GM11168 (cell line): ENCODE results near the gene BACH2.

Experiments
- in situ Hi-C: fragments of 300-500 bp; cut with MboI; formaldehyde crosslinking; loops from one replicate; pipeline ENCODE4 v1.12.0; 2022; ENCODE audit warnings: low sequenced_read_pairs; ENCODE audit not compliant: unreplicated experiment

Gene BACH2

GRCh38 chr6:90109141-90109540 is 187.5 kb downstream of the BACH2 start:
- in situ Hi-C loops: no loop called here

- in situ Hi-C loops: no loop called here
Measured at GRCh38 chr6:90107771-90108282, 188.8 kb downstream of the BACH2 start.

GRCh38 chr6:90107371-90107770 is 189.3 kb downstream of the BACH2 start:
- in situ Hi-C loops: no loop called here

GRCh38 chr6:90106449-90106848 is 190.2 kb downstream of the BACH2 start:
- in situ Hi-C loops: no loop called here

- in situ Hi-C loops: no loop called here
Measured at GRCh38 chr6:90105506-90106170, 191.0 kb downstream of the BACH2 start.

- in situ Hi-C loops: no loop called here
Measured at GRCh38 chr6:90103056-90103800, 193.4 kb downstream of the BACH2 start.

- in situ Hi-C loops: no loop called here
Measured at GRCh38 chr6:90101403-90101802, 195.2 kb downstream of the BACH2 start.

- in situ Hi-C loops: no loop called here
Measured at GRCh38 chr6:90100059-90100665, 196.5 kb downstream of the BACH2 start.

- in situ Hi-C loops: no loop called here
Measured at GRCh38 chr6:90098627-90099026, 198.0 kb downstream of the BACH2 start.

- in situ Hi-C loops: no loop called here
Measured at GRCh38 chr6:90098001-90098531, 198.6 kb downstream of the BACH2 start.

GRCh38 chr6:90097356-90097755 is 199.3 kb downstream of the BACH2 start:
- in situ Hi-C loops: no loop called here

GRCh38 chr6:90096818-90097217 is 199.8 kb downstream of the BACH2 start:
- in situ Hi-C loops: no loop called here

- in situ Hi-C loops: no loop called here
Measured at GRCh38 chr6:90095788-90096187, 200.9 kb downstream of the BACH2 start.

GRCh38 chr6:90095145-90095544 is 201.5 kb downstream of the BACH2 start:
- in situ Hi-C loops: no loop called here

- in situ Hi-C loops: no loop called here
Measured at GRCh38 chr6:90093558-90094073, 203.0 kb downstream of the BACH2 start.

- in situ Hi-C loops: no loop called here
Measured at GRCh38 chr6:90090866-90091265, 205.8 kb downstream of the BACH2 start.

- in situ Hi-C loops: no loop called here
Measured at GRCh38 chr6:90088009-90088408, 208.6 kb downstream of the BACH2 start.

- in situ Hi-C loops: no loop called here
Measured at GRCh38 chr6:90087106-90087833, 209.4 kb downstream of the BACH2 start.

- in situ Hi-C loops: no loop called here
Measured at GRCh38 chr6:90086517-90086916, 210.1 kb downstream of the BACH2 start.

GRCh38 chr6:90083891-90084290 is 212.8 kb downstream of the BACH2 start:
- in situ Hi-C loops: loop anchor here (5.0 kb wide), 1 partner anchor 33 kb away; no protein-coding TSS in a partner anchor
